Vagina (tissue), 2 donors: ENCODE results near the gene KRTAP9-9. TPM values are rescaled to one million over a fixed set of nuclear protein-coding genes. Genes with fewer than 3 reads are reported as not detected.

Experiments
- DNase-seq, 2 donors: peaks; one replicate each; pipeline ENCODE4 v3.0.0-alpha.2; 2017; ENCODE audit errors: extremely low spot score in 2 of 2
- H3K27ac ChIP-seq: fragments of 200-600 bp; sonication (generic); one replicate; pipeline ENCODE4 v1.5.1; 2019
- H3K27me3 ChIP-seq: fragments of 200-600 bp; sonication (generic); one replicate; pipeline ENCODE4 v1.5.1; 2019
- H3K36me3 ChIP-seq, 2 donors: fragments of 200-600 bp; sonication (generic); one replicate each; pipeline ENCODE4 v1.5.1; 2017 to 2019
- H3K4me1 ChIP-seq: fragments of 200-600 bp; sonication (generic); one replicate; pipeline ENCODE4 v1.5.1; 2019
- H3K4me3 ChIP-seq, 2 donors: fragments of 200-600 bp; sonication (generic); 1 replicate in 1 of 2; 2 replicates in 1 of 2; pipeline ENCODE4 v1.5.1; 2016 to 2019
- H3K9me3 ChIP-seq: fragments of 200-600 bp; sonication (generic); one replicate; pipeline ENCODE4 v1.5.1; 2019
- CTCF ChIP-seq, 3 experiments: fragments of 450-650 bp in 2 of 3; fragments of 200-600 bp in 1 of 3; sonication (generic) in 1 of 3; IDR thresholded peaks; one replicate each; pipeline ENCODE4 v1.5.1; 2017 to 2019; ENCODE audit warnings: antibody characterized with exemption in 3 of 3, mild to moderate bottlenecking in 2 of 3, moderate library complexity in 2 of 3
- POLR2A ChIP-seq, 2 donors: fragments of 450-650 bp; IDR thresholded peaks; one replicate each; pipeline ENCODE4 v1.6.1; 2017; ENCODE audit warnings: antibody characterized with exemption in 2 of 2, mild to moderate bottlenecking in 2 of 2, moderate library complexity in 2 of 2
- POLR2AphosphoS5 ChIP-seq, 2 donors: sonication (generic); formaldehyde crosslinking; IDR thresholded peaks; one replicate each; pipeline ENCODE4 v1.9.0; 2017; ENCODE audit warnings: antibody characterized with exemption in 2 of 2, mild to moderate bottlenecking in 2 of 2, low read depth in 1 of 2; ENCODE audit not compliant: insufficient read depth in 1 of 2
- intact Hi-C: fragments of 100-400 bp; cut with DNase I; formaldehyde crosslinking; loops from one replicate; pipeline ENCODE4 v1.15.1; 2023
- total RNA-seq: library from RNA; depleted of rRNA; stranded (reverse); fragments of >200 nt; gene quantifications from one replicate; pipeline ENCODE4 v1.2.3, GENCODE V29; 2016

KRTAP9-9 gene
- total RNA-seq, 1 donor from 2014 or later = not detected

- DNase-seq = no peak
- H3K4me1 ChIP-seq = peaks cover 6% of the 10 kb centered on the region
- intact Hi-C loops = no loop called here
- no peaks in the 10 kb centered on the region for H3K36me3 ChIP-seq
- H3K4me3 ChIP-seq = no peak overlapping the region
- H3K27ac ChIP-seq = no peak overlapping the region
- H3K9me3 ChIP-seq = no peaks in the 10 kb centered on the region
- no peaks in the 10 kb centered on the region for H3K27me3 ChIP-seq
- TF ChIP-seq CTCF (IDR thresholded peaks at IDR 0.05) (no peak), POLR2A (IDR thresholded peaks at IDR 0.05) (no peak), POLR2AphosphoS5 (IDR thresholded peaks at IDR 0.05; ENCODE audit: insufficient read depth in 1 of 2, low read depth in 1 of 2) (no peak)
Measured at GRCh38 chr17:41296846-41297245, 41.7 kb downstream of the KRTAP9-9 start.

GRCh38 chr17:41298458-41299135 is 43.4 kb downstream of the KRTAP9-9 start:
- intact Hi-C loops = no loop called here
- no peak for DNase-seq
- Histone ChIP-seq H3K36me3 (no peaks in the 10 kb centered on the region), H3K27ac (no peak overlapping the region), H3K27me3 (no peaks in the 10 kb centered on the region), H3K9me3 (no peaks in the 10 kb centered on the region), H3K4me1 (peaks cover 11% of the 10 kb centered on the region), H3K4me3 (no peak overlapping the region)
- TF ChIP-seq POLR2AphosphoS5 (IDR thresholded peaks at IDR 0.05; ENCODE audit: insufficient read depth in 1 of 2, low read depth in 1 of 2) (no peak), CTCF (IDR thresholded peaks at IDR 0.05) (no peak), POLR2A (IDR thresholded peaks at IDR 0.05) (no peak)

- no peaks in the 10 kb centered on the region for H3K27me3 ChIP-seq
- TF ChIP-seq POLR2A (IDR thresholded peaks at IDR 0.05) = no peak
- no peak for TF ChIP-seq CTCF (IDR thresholded peaks at IDR 0.05)
- no peak for TF ChIP-seq POLR2AphosphoS5 (IDR thresholded peaks at IDR 0.05; ENCODE audit: insufficient read depth in 1 of 2, low read depth in 1 of 2)
- H3K36me3 ChIP-seq = no peaks in the 10 kb centered on the region
- no peak overlapping the region for H3K4me3 ChIP-seq
- no peak for DNase-seq
- H3K4me1 ChIP-seq = peaks cover 11% of the 10 kb centered on the region
- H3K27ac ChIP-seq = no peak overlapping the region
- H3K9me3 ChIP-seq = no peaks in the 10 kb centered on the region
- intact Hi-C loops = no loop called here
Measured at GRCh38 chr17:41301204-41301790, 46.1 kb downstream of the KRTAP9-9 start.

- TF ChIP-seq CTCF (IDR thresholded peaks at IDR 0.05) = no peak
- TF ChIP-seq POLR2AphosphoS5 (IDR thresholded peaks at IDR 0.05; ENCODE audit: insufficient read depth in 1 of 2, low read depth in 1 of 2) = no peak
- no peak for TF ChIP-seq POLR2A (IDR thresholded peaks at IDR 0.05)
- DNase-seq = no peak
- intact Hi-C loops = no loop called here
- Histone ChIP-seq H3K27me3 (no peaks in the 10 kb centered on the region), H3K27ac (no peak within 1 kb of the TSS), H3K4me1 (peaks cover 11% of the 10 kb centered on the region), H3K36me3 (no peaks in the 10 kb centered on the region), H3K4me3 (no peak within 1 kb of the TSS), H3K9me3 (no peaks in the 10 kb centered on the region)
Measured at GRCh38 chr17:41301916-41302901, 47.0 kb downstream of the KRTAP9-9 start, which contains the start of gene KRTAP29-1. KRTAP29-1 (minus strand) TSS chr17:41302851; CDS start chr17:41302851, 0 bp downstream.
